Measurements from ENCODE around the gene DCAF6. TPM values are rescaled to one million over a fixed set of nuclear protein-coding genes. Genes with fewer than 3 reads are reported as not detected.
A peak's percentile ranks its signal among the peaks of the same experiment; 100 is the strongest.
"Not testable (repeated sequence)": the region's sequence is repeated elsewhere in the genome, so short reads cannot be mapped to it uniquely, and the experiment has no call there.

The DCAF6 gene
- total and polyA plus RNA-seq, 8 donors, result 39.7 to 62.7 (median 55.0) TPM

GRCh38 chr1:167928457-167928852, 8.0 kb upstream of the DCAF6 start:
- DNase-seq, result no peak
- ATAC-seq, result no peak
- intact Hi-C loops (cut with DNase I), result no loop called here
- no peak for TF ChIP-seq CTCF (IDR thresholded peaks at IDR 0.05)
- Histone ChIP-seq H3K27me3 (no peaks in the 10 kb centered on the region), H3K36me3 (no peaks in the 10 kb centered on the region), H3K9me3 (no peaks in the 10 kb centered on the region), H3K27ac (no peak overlapping the region), H3K4me1 (peaks cover 0 to 9% of the 10 kb centered on the region in 2 donors), H3K4me3 (no peak overlapping the region)

- H3K27me3 ChIP-seq; H3K4me3 ChIP-seq; H3K9me3 ChIP-seq; ATAC-seq; H3K36me3 ChIP-seq; DNase-seq; H3K27ac ChIP-seq; intact Hi-C loops (cut with DNase I): not testable (repeated sequence)
- H3K4me1 ChIP-seq, result peaks cover 0 to 13% of the 10 kb centered on the region in 2 donors
These were observed 7.6 kb upstream of the DCAF6 start for GRCh38 chr1:167928919-167929318.

GRCh38 chr1:167929725-167930124, 6.8 kb upstream of the DCAF6 start:
- TF ChIP-seq CTCF (IDR thresholded peaks at IDR 0.05), result no peak
- Histone ChIP-seq H3K36me3 (no peaks in the 10 kb centered on the region), H3K4me1 (peaks cover 0 to 21% of the 10 kb centered on the region in 2 donors), H3K4me3 (no peak overlapping the region), H3K27me3 (no peaks in the 10 kb centered on the region), H3K27ac (no peak overlapping the region), H3K9me3 (no peaks in the 10 kb centered on the region)
- DNase-seq (no peak), ATAC-seq (no peak)
- intact Hi-C loops (cut with DNase I), result no loop called here

GRCh38 chr1:167933788-167934187, 2.7 kb upstream of the DCAF6 start:
- no peaks in the 10 kb centered on the region for H3K9me3 ChIP-seq
- H3K4me1 ChIP-seq, result peaks cover 0 to 41% of the 10 kb centered on the region in 2 donors
- no peaks in the 10 kb centered on the region for H3K27me3 ChIP-seq
- ATAC-seq (no peak), DNase-seq (no peak)
- H3K36me3 ChIP-seq, result no peaks in the 10 kb centered on the region
- TF ChIP-seq CTCF (IDR thresholded peaks at IDR 0.05), result no peak
- intact Hi-C loops (cut with DNase I), result no loop called here
- H3K4me3 ChIP-seq, result no peak overlapping the region
- no peak overlapping the region for H3K27ac ChIP-seq

- intact Hi-C loops (cut with DNase I), result no loop called here
- peaks cover 0 to 47% of the 10 kb centered on the region in 2 donors for H3K4me1 ChIP-seq
These were observed 1.9 kb upstream of the DCAF6 start for GRCh38 chr1:167934426-167935215.

More at GRCh38 chr1:167934426-167935215, 1.9 kb upstream of the DCAF6 start:
- Histone ChIP-seq H3K36me3 (no peaks in the 10 kb centered on the region), H3K9me3 (no peaks in the 10 kb centered on the region), H3K4me3 (peak overlapping the region; percentile 71 to 90), H3K27ac (peak overlapping the region; percentile 98), H3K27me3 (no peaks in the 10 kb centered on the region)
- no peak for TF ChIP-seq CTCF (IDR thresholded peaks at IDR 0.05)
- DNase-seq, result peak in 1 of 4 donors; percentile 43
- ATAC-seq, result no peak
